Activated naive CD4-positive, alpha-beta T cell (primary cell): Measurements from ENCODE around the gene C16orf86.
"Not testable (repeated sequence)": the region's sequence is repeated elsewhere in the genome, so short reads cannot be mapped to it uniquely, and the experiment has no call there.

Experiments
- DNase-seq, 4 experiments: peaks; one replicate each; lab custom pipeline; 2025; lab: John Stamatoyannopoulos, UW

C16orf86 gene

DNA sequence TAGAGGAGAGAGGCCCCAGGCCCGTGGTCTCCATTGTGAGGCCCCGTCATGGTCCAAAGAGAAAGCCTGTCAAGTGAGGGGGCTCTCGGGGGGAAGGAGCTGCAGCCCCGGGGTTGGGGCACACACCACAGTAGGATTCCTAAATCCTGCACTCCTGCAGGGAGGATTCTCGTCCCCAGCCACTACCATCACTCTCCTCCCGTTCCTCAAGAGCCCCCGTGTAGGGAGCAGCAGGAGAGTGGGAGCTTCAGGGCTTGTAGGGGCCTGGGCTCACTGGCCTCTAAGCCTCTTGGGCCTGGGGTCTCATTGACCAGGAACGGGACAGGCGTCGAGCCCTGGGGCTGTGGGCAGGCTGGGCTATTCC, 821 bp downstream of the C16orf86 start:
- no peak for DNase-seq

DNA sequence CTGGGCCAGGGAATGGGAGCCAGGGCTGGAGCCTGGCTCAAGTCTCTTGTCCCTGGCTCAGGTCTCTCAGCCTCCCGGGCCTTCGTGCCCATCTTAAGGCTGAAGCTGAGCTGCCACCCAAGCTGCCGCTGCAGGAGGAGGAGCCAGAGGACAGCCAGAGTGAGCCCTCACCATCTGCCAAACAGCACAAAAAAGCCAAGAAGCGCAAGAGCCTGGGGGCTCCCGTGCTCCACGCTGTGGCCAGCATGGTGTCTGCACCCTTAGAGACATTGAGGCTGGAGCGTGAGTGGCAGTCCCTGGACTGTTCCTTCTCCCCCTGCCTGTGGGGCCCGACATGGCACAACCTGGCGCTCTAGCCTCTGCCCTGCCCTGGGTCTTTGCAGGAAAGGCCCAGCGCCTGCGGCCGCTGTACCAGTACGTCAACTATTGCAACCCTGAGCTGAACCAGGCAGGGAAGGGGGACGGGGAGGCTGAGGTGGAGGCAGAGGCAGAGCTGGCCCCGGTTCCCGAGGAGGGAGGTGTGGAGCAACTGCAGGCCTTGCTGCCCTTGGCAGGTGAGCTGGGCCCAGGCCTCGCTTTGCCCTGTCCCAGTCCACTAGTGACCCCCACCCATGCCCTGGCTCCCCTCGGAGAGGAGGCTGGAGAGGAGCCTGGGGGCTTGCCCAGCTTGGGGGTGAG, 1.3 kb downstream of the C16orf86 start:
- peak; percentile 38 to 79 (median 58) for DNase-seq

DNA sequence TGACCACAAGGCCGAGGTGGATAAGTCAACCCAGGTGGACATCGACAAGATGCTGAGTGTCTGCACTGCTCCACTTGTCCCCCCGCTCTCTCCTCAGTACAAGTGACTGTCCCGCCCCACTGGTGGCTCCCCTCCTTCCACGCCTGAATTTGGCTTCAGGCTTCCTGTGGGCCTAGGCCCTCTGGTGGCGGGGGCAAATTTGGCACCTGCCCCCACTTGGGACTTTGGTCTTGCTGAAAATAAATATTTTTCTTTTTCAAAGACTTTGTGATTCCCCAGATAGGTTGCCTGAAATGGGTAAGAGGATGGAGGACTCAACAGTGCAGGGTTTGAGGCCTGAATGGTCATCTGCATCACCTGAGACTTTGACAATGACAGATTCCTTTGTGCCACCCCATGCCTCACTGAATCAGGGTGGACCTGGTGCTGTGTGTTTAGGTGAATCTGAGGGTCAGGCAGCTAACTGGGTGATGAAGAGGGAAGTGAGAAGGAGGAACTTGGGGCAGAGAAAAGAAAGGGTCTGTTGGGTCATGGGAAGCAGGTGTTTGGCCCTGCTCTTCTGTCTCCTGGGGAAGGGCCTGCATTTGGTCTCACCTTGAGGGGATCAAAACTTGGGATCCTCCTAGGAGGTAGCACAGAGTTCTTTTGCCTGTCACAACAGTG, 2.0 kb downstream of the C16orf86 start:
- DNase-seq, result no peak

DNA sequence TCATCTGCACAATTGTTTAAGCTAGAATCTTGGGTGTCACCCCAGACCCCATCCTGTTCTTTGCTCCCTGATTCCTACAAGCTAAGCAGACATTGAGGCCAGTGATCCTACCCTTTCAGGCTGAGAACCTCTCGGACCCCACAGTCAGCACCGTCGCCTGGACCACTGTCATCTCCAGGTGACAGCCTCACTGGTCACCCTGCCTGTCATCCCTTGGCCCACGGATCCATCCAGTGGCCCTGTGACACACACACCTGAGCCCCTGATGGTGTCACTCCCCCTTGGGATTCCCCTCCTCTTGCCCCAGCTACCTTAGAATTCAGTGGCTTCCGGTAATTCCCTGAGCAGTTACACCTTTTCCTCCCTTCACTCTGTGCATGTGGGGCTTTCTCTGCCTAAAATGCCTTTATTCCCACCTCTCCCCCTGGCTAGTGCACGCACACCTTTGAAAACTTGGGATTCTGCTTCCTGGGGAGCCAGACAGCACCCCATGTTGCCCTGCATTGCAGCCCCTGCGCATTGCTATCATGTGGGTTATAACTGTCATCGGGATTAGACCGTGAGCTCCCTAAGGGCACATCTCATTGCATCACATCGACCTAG, 3.0 kb downstream of the C16orf86 start:
- DNase-seq, result no peak

DNA sequence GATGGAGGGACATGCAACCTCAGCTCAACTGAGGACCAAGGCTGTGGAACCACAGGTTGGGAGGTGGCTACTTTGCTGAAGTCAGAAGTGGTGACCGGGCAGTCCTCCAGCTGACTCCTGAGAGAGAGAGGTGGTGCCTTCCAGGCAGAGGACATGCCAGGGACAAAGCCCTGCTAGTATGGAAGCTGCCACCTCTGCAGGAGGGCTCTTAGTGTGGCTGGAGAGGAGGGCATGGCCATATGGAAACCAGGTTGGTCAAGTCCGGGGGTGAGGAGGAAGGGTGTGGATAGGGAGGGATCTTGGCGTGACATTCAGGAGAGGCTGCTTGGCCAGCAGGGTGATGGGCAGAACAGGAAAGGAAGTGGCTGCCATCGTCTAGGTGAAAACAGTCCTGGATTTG, 5.7 kb downstream of the C16orf86 start:
- no peak for DNase-seq

- peak in 1 of 4 experiments; percentile 14 for DNase-seq
Measured at GRCh38 chr16:67672739-67673662, 6.4 kb downstream of the C16orf86 start.

DNA sequence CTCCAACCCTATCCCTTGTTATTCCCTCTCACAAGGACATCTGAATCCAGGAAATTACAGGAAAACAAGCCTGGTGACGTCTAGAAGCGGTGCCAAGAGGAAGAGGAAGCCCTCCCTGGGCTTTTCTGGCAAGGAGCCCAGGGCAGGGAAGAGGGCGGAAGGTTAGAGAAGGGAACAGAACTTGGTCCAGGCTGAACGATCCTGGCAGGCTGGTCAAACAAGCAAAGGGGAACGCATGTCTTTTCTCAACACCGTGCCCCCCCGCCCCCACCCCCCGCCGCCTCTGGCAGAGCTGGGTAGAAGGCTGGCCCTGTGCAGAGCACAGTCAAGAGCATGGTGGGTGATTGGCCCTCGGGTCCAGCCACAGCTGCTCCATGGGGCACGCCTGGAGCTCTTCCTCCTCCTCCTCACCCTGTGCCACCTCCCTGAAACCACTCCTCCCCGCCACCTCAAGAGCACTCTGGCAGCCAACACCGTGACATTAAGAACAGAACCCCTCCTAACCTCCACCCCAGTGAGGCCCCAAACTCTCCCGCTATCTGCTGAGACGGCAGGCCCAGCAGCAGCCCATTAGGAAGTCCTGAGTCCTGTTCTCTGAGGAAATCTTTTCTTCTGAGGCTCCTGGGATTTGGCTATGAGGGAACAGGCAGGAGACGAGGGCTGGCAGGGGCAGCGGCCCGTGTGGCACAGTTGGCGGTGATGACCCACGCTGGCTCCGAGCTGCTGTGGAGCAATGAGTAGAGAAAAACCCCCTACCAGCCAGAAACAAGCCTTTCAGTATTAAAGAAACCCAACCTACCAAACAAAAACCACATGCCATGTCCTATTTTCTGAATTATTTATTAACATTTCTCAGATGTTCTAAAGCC, 7.3 kb downstream of the C16orf86 start:
- no peak for DNase-seq

DNA sequence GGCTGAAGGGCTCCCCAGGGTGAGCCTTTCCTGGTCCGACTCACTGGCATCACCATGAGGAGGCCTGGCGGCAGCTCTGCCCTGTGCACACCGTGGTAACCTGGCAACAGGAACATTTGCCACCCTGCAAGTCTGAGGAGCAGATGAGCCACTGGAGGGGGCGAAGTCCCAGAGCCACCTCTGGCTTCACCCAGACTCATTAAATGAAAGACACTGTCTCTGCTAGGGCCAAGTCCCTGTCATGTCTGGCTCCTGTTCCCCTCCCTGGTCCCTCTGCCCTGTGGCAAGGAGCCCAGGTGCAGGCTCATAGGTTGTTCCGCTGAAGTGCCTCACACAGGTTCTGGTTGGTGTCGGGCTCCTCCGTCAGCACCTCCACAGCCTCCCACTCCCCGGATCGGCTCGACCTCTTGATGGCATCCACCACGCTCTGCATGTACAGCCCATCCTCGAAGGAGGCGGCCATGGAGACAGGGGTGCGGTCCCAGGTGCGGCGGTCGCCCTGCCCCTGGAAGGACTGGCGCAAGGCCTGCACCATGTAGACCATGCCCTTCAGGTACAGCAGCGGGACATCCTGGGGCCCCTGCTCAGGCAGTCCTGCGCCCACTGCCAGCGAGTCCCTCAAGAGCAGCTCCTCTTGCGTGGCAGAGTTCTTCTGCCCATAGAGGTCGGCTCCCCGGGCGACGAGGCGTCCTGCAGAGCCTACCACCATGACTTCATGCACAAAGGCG, 8.4 kb downstream of the C16orf86 start:
- no peak for DNase-seq

DNA sequence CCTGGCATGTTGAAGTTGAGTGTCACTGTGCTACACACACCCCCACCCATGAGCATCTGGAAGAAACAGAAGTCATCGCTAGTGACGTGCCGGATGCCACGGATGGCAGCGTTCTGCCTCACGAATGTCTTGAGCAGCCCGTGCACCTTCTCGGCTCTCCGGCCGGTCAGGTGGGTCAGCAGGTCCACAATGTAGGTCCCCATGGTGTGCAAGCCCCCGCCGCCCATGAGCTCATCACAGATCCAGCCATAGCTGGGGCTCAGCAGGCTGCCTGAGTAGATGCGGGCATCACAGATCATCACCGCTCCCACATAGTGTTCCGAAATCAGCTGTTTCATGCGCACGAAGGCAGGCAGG, 8.9 kb downstream of the C16orf86 start:
- no peak for DNase-seq

GRCh38 chr16:67675999-67676398, 9.4 kb downstream of the C16orf86 start:
- no peak for DNase-seq

DNA sequence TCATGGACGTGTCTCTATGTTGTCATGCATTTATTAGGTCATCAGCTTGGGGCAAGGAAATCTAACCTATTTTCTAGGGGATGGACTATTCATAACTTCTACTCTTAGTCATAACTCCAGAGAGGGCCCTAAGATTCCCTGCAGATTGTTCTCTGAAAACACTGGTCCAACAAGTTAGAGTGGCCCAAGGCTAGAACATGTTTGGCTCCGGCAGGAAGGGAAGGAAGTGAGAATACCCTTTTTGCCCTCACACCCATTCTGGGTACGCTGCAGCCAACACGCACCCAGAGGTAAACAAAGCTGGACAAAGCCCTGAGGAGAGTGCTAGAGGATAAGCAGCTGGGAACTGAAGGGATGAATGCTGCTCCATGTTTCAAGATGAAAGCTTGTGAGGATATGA, 9.9 kb downstream of the C16orf86 start:
- no peak for DNase-seq

GRCh38 chr16:67676939-67677338, 10.3 kb downstream of the C16orf86 start:
- no peak for DNase-seq

- no peak for DNase-seq
Measured at GRCh38 chr16:67677712-67678111, 11.1 kb downstream of the C16orf86 start.

GRCh38 chr16:67678354-67679023, 11.9 kb downstream of the C16orf86 start:
- DNase-seq, result no peak

GRCh38 chr16:67679935-67680897, 13.6 kb downstream of the C16orf86 start:
- no peak for DNase-seq

DNA sequence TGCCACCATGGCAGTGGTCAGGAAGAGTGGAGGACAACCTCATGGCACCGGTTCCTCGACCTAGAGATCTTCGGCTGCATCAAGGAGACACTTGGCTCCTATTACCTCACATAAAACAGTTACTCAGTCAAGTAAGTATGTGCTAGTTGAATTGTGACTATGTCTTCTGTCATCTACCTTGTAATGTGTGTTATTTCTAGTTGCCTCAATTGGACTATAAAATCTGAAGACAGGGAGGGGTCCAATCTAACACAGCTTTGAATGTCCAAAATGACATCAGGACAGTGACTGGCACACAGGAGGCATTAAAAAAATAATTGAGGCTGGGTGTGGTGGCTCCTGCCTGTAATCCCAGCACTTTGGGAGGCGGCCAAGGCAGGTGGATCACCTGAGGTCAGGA, 17.2 kb downstream of the C16orf86 start:
- DNase-seq, result no peak

GRCh38 chr16:67685388-67686112, 18.9 kb downstream of the C16orf86 start:
- DNase-seq, result no peak

DNA sequence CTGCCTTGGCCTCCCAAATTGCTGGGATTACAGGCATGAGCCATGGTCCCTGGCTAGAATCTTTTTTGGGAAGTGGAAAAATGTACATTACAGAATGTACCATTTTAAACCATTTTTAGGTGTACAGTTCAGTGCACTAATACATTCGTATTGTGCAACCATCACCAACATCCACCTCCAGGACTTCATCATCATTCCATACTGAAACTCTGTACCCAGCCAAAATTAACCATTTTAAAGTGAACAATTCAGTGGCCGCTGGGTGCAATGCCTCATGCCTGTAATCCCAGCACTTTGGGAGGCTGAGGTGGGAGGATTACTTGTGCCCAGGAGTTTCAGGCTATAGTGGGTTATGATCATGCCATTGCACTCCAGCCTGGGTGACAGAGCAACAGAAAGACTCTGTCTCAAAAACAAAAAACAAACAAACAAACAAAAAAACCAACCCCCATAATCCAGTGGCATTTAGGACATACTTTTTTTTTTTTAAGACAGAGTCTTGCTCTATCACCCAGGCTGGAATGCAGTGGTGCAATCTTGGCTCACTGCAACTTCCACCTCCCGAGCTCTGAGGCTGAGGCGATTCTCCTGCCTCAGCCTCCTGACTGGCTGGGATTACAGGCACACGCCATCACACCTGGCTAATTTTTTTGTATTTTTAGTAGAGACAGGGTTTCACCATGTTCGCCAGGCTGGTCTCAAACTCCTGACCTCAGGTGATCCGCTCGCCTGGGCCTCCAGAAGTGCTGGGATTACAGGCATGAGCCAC, 27.1 kb downstream of the C16orf86 start:
- not testable (repeated sequence) for DNase-seq
